Measurements from ENCODE around the gene LIPI.

- TF ChIP-seq CTCF (IDR thresholded peaks at IDR 0.05; ENCODE audit: low read depth, low read length) (no peak), EZH2phosphoT487 (IDR thresholded peaks at IDR 0.05; ENCODE audit: low read depth) (no peak)
These were observed 91.7 kb downstream of the LIPI start for GRCh38 chr21:14119038-14119437.

Measured in OCI-LY3 (cell line).